ENCODE data around the gene ATP2A3. TPM values are rescaled to one million over a fixed set of nuclear protein-coding genes. Genes with fewer than 3 reads are reported as not detected.

Gene ATP2A3
- total and polyA plus RNA-seq, 8 donors: 17.8 to 67.7 (median 42.3) TPM

GRCh38 chr17:3982541-3983017 is 18.3 kb upstream of the ATP2A3 start:
- FAIRE-seq: no peak
- H3K27ac ChIP-seq: no peak overlapping the region
- intact Hi-C loops (cut with DNase I): no loop called here
- ATAC-seq: no peak
- H3K4me1 ChIP-seq: peaks cover under 1 to 10% (median 1%) of the 10 kb centered on the region in 3 donors
- no peaks in the 10 kb centered on the region for H3K9me3 ChIP-seq
- DNase-seq: peak in 2 of 6 donors; percentile 45 to 51
- H3K4me3 ChIP-seq: no peak overlapping the region
- H3K27me3 ChIP-seq: no peaks in the 10 kb centered on the region
- TF ChIP-seq, protein P1, sequence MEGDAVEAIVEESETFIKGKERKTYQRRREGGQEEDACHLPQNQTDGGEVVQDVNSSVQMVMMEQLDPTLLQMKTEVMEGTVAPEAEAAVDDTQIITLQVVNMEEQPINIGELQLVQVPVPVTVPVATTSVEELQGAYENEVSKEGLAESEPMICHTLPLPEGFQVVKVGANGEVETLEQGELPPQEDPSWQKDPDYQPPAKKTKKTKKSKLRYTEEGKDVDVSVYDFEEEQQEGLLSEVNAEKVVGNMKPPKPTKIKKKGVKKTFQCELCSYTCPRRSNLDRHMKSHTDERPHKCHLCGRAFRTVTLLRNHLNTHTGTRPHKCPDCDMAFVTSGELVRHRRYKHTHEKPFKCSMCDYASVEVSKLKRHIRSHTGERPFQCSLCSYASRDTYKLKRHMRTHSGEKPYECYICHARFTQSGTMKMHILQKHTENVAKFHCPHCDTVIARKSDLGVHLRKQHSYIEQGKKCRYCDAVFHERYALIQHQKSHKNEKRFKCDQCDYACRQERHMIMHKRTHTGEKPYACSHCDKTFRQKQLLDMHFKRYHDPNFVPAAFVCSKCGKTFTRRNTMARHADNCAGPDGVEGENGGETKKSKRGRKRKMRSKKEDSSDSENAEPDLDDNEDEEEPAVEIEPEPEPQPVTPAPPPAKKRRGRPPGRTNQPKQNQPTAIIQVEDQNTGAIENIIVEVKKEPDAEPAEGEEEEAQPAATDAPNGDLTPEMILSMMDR (IDR thresholded peaks at IDR 0.05): no peak
- no peaks in the 10 kb centered on the region for H3K36me3 ChIP-seq
- 92 to 96% methylated on average over 8 of the region's 8 CpGs for WGBS, 2 donors

- peaks cover 6 to 15% (median 6%) of the 10 kb centered on the region in 3 donors for H3K4me1 ChIP-seq
- TF ChIP-seq, protein P1 (IDR thresholded peaks at IDR 0.05): no peak
Measured at GRCh38 chr17:3982113-3982512, 17.9 kb upstream of the ATP2A3 start.

DNA sequence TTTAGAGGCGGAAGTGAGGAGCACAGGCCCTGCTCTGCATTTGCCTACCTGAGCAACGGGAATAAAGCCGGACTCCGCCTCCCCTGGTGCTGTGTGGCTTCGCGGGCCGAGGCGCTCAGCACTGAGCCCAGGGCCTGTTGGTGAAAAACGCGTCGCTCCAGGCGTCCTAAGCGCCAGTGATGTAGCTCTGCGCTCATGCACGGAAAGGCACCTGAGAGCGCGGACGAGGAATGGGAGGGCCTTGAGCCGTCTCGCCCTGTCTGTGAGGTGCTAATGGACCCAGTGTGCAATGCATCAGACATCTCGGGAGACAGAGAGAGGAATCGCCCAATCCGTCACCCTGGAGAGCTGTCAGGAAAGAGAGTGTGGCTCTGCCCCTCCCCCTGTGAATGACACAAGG is 17.2 kb upstream of the ATP2A3 start:
- peaks cover 8 to 18% (median 8%) of the 10 kb centered on the region in 3 donors for H3K4me1 ChIP-seq
- no peaks in the 10 kb centered on the region for H3K9me3 ChIP-seq
- FAIRE-seq (no peak), ATAC-seq (no peak), DNase-seq (peak in 3 of 6 donors; percentile 14 to 49 (median 28))
- no peaks in the 10 kb centered on the region for H3K36me3 ChIP-seq
- TF ChIP-seq, protein P1 (IDR thresholded peaks at IDR 0.05): no peak
- intact Hi-C loops (cut with DNase I): no loop called here
- no peak overlapping the region for H3K27ac ChIP-seq
- H3K4me3 ChIP-seq: no peak overlapping the region
- no peaks in the 10 kb centered on the region for H3K27me3 ChIP-seq
- 93 to 95% methylated on average over 23 of the region's 23 CpGs for WGBS, 2 donors

More at GRCh38 chr17:3982113-3982512, 17.9 kb upstream of the ATP2A3 start:
- peak in 3 of 6 donors; percentile 48 to 69 (median 62) for DNase-seq
- 92 to 94% methylated on average over 21 of the region's 21 CpGs for WGBS, 2 donors
- Histone ChIP-seq H3K27ac (no peak overlapping the region), H3K4me3 (no peak overlapping the region), H3K9me3 (no peaks in the 10 kb centered on the region), H3K27me3 (no peaks in the 10 kb centered on the region), H3K36me3 (no peaks in the 10 kb centered on the region)
- no peak for ATAC-seq
- FAIRE-seq: no peak
- intact Hi-C loops (cut with DNase I): no loop called here

- Histone ChIP-seq H3K27ac (no peak overlapping the region), H3K4me3 (no peak overlapping the region), H3K27me3 (no peaks in the 10 kb centered on the region), H3K9me3 (no peaks in the 10 kb centered on the region), H3K4me1 (peaks cover 11 to 24% (median 11%) of the 10 kb centered on the region in 3 donors), H3K36me3 (no peaks in the 10 kb centered on the region)
- ATAC-seq: no peak
- TF ChIP-seq, protein P1 (IDR thresholded peaks at IDR 0.05): no peak
- DNase-seq: peak in 3 of 6 donors; percentile 10 to 47 (median 34)
- 87 to 91% methylated on average over 19 of the region's 19 CpGs for WGBS, 2 donors
- intact Hi-C loops (cut with DNase I): no loop called here
- no peak for FAIRE-seq
Measured at GRCh38 chr17:3980381-3981014, 16.3 kb upstream of the ATP2A3 start.

DNA sequence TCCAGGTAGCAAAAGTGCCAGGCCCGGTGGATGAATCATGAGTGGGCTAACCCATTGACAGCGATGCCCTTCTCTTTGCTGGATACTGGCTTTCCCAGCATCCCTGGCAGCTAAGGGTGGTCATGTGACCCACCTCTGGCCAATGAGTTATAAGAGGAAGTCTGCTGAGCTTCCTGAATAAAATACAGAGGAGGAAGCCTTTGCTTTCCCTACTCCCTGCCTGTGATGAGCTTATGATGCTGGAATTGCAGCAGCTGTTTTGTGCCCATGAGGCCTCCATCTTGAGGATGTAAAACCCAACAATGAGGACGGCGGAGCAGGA is 15.0 kb upstream of the ATP2A3 start:
- TF ChIP-seq, protein P1 (IDR thresholded peaks at IDR 0.05): no peak
- no peaks in the 10 kb centered on the region for H3K27me3 ChIP-seq
- no peak overlapping the region for H3K4me3 ChIP-seq
- WGBS, 2 donors: 97 to 100% methylated on average over 4 of the region's 4 CpGs
- H3K9me3 ChIP-seq: no peaks in the 10 kb centered on the region
- H3K36me3 ChIP-seq: no peaks in the 10 kb centered on the region
- H3K27ac ChIP-seq: no peak overlapping the region
- intact Hi-C loops (cut with DNase I): no loop called here
- no peak for ATAC-seq
- peak in 3 of 6 donors; percentile 11 to 34 (median 12) for DNase-seq
- peaks cover 11 to 24% (median 11%) of the 10 kb centered on the region in 3 donors for H3K4me1 ChIP-seq
- no peak for FAIRE-seq
